Hepatocyte (in vitro differentiated cells): ENCODE results near the gene MSI2. TPM values are rescaled to one million over a fixed set of nuclear protein-coding genes. Genes with fewer than 3 reads are reported as not detected.

ENCODE experiments used
- DNase-seq: peaks from one replicate; pipeline ENCODE4 v3.0.0-alpha.2; 2016; ENCODE audit warnings: low spot score
- H2AFZ ChIP-seq: fragments of 200-600 bp; sonication (generic); 2 replicates; pipeline ENCODE4 v1.6.0; 2016; ENCODE audit warnings: antibody characterized with exemption, mild to moderate bottlenecking
- H3K27ac ChIP-seq: fragments of 200-600 bp; sonication (generic); 2 replicates; pipeline ENCODE4 v1.5.1; 2016; ENCODE audit warnings: mild to moderate bottlenecking
- H3K27me3 ChIP-seq: fragments of 200-600 bp; sonication (generic); 2 replicates; pipeline ENCODE4 v1.6.1; 2016
- H3K36me3 ChIP-seq: fragments of 200-600 bp; sonication (generic); replicated peaks from 2 replicates; pipeline ENCODE4 v1.5.1; 2016; ENCODE audit warnings: low read depth; ENCODE audit not compliant: insufficient read depth
- H3K4me1 ChIP-seq: fragments of 200-600 bp; sonication (generic); 2 replicates; pipeline ENCODE4 v1.5.1; 2016; ENCODE audit warnings: mild to moderate bottlenecking, moderate library complexity; ENCODE audit not compliant: insufficient read depth
- H3K4me2 ChIP-seq: fragments of 200-600 bp; sonication (generic); 2 replicates; pipeline ENCODE4 v1.6.0; 2016
- H3K4me3 ChIP-seq: fragments of 200-600 bp; sonication (generic); 2 replicates; pipeline ENCODE4 v1.5.1; 2016; ENCODE audit warnings: mild to moderate bottlenecking
- H3K79me2 ChIP-seq: fragments of 200-600 bp; sonication (generic); 2 replicates; pipeline ENCODE4 v1.6.0; 2017; ENCODE audit warnings: mild to moderate bottlenecking
- H3K9me2 ChIP-seq: fragments of 200-600 bp; sonication (generic); replicated peaks from 2 replicates; pipeline ENCODE4 v1.6.0; 2017; ENCODE audit warnings: mild to moderate bottlenecking; ENCODE audit not compliant: insufficient read depth
- H3K9me3 ChIP-seq: fragments of 200-600 bp; sonication (generic); 2 replicates; pipeline ENCODE4 v1.5.1; 2016; ENCODE audit warnings: low read depth, mild to moderate bottlenecking
- H4K20me1 ChIP-seq: fragments of 200-600 bp; sonication (generic); 2 replicates; pipeline ENCODE4 v1.6.0; 2016; ENCODE audit warnings: mild to moderate bottlenecking; ENCODE audit not compliant: insufficient read depth, poor library complexity, severe bottlenecking
- CTCF ChIP-seq: fragments of 200-600 bp; sonication (generic); IDR thresholded peaks from 2 replicates; pipeline ENCODE4 v1.5.1; 2016; ENCODE audit warnings: antibody characterized with exemption, mild to moderate bottlenecking; ENCODE audit not compliant: poor library complexity
- EZH2 ChIP-seq: fragments of 200-600 bp; sonication (generic); IDR thresholded peaks from 2 replicates; pipeline ENCODE4 v1.6.1; 2016; ENCODE audit warnings: antibody characterized with exemption, mild to moderate bottlenecking, borderline replicate concordance
- EZH2phosphoT487 ChIP-seq: fragments of 200-600 bp; sonication (generic); IDR thresholded peaks from one replicate; pipeline ENCODE4 v1.6.1; 2018; ENCODE audit warnings: antibody characterized with exemption, mild to moderate bottlenecking, low read depth, moderate library complexity; ENCODE audit not compliant: unreplicated experiment, severe bottlenecking
- WGBS: methylation state at CpG from one replicate; pipeline ENCODE4 v1.1.6; 2016; ENCODE audit warnings: low lambda C conversion rate; ENCODE audit errors: missing lambda C conversion rate; 5-methylcytosine and 5-hydroxymethylcytosine counted together
- polyA plus RNA-seq: library from polyadenylated mRNA; unstranded; fragments of >200 nt; fragmentation: Nextera tagmentation; extraction: Ambion mirVana; gene quantifications from 2 replicates; pipeline ENCODE4 v1.2.1, GENCODE V29; 2016
- total RNA-seq: library from RNA; depleted of rRNA; stranded (reverse); fragments of >200 nt; gene quantifications from 2 replicates; pipeline ENCODE4 v1.2.3, GENCODE V29; 2014

The MSI2 gene
- total and polyA plus RNA-seq, 2 experiments from 2014 or later, result 16.1 to 60.6 TPM

GRCh38 chr17:57226793-57227192, 29.5 kb upstream of the MSI2 start:
- Histone ChIP-seq H3K4me3 (no peak overlapping the region), H2AFZ (no peak overlapping the region), H3K4me1 (no peaks in the 10 kb centered on the region), H3K79me2 (no peaks in the 10 kb centered on the region), H3K9me2 (no peaks in the 10 kb centered on the region), H3K9me3 (peaks cover 6% of the 10 kb centered on the region), H3K27ac (no peak overlapping the region), H4K20me1 (no peaks in the 10 kb centered on the region), H3K27me3 (no peaks in the 10 kb centered on the region), H3K36me3 (no peaks in the 10 kb centered on the region), H3K4me2 (no peak overlapping the region)
- DNase-seq, result no peak
- WGBS, result 53% methylated on average over 1 of the region's 1 CpG
- no peak for TF ChIP-seq CTCF
- TF ChIP-seq EZH2, result no peak
- TF ChIP-seq EZH2phosphoT487, result no peak

GRCh38 chr17:57228911-57229310, 27.4 kb upstream of the MSI2 start:
- H3K4me3 ChIP-seq, result no peak overlapping the region
- no peaks in the 10 kb centered on the region for H3K9me3 ChIP-seq
- H3K9me2 ChIP-seq, result no peaks in the 10 kb centered on the region
- no peak overlapping the region for H3K27ac ChIP-seq
- no peaks in the 10 kb centered on the region for H3K4me1 ChIP-seq
- no peak for DNase-seq
- no peak overlapping the region for H2AFZ ChIP-seq
- H3K27me3 ChIP-seq, result no peaks in the 10 kb centered on the region
- H3K79me2 ChIP-seq, result no peaks in the 10 kb centered on the region
- H3K4me2 ChIP-seq, result no peak overlapping the region
- no peaks in the 10 kb centered on the region for H4K20me1 ChIP-seq
- no peak for TF ChIP-seq EZH2
- H3K36me3 ChIP-seq, result no peaks in the 10 kb centered on the region
- 47% methylated on average over 4 of the region's 4 CpGs for WGBS

GRCh38 chr17:57234061-57234738, 22.1 kb upstream of the MSI2 start:
- TF ChIP-seq EZH2phosphoT487 (no peak), EZH2 (no peak), CTCF (no peak)
- H2AFZ ChIP-seq, result no peak overlapping the region
- no peaks in the 10 kb centered on the region for H3K9me3 ChIP-seq
- no peaks in the 10 kb centered on the region for H3K4me1 ChIP-seq
- WGBS, result 70% methylated on average over 2 of the region's 2 CpGs
- no peak overlapping the region for H3K27ac ChIP-seq
- H3K4me3 ChIP-seq, result no peak overlapping the region
- no peaks in the 10 kb centered on the region for H3K36me3 ChIP-seq
- H3K79me2 ChIP-seq, result no peaks in the 10 kb centered on the region
- H3K27me3 ChIP-seq, result no peaks in the 10 kb centered on the region
- no peaks in the 10 kb centered on the region for H3K9me2 ChIP-seq
- no peak overlapping the region for H3K4me2 ChIP-seq
- DNase-seq, result no peak
- H4K20me1 ChIP-seq, result no peaks in the 10 kb centered on the region

- H4K20me1 ChIP-seq, result no peaks in the 10 kb centered on the region
- H3K27ac ChIP-seq, result no peak overlapping the region
- TF ChIP-seq CTCF (no peak), EZH2 (no peak), EZH2phosphoT487 (no peak)
- no peaks in the 10 kb centered on the region for H3K27me3 ChIP-seq
- H3K4me2 ChIP-seq, result no peak overlapping the region
- H3K79me2 ChIP-seq, result no peaks in the 10 kb centered on the region
- no peaks in the 10 kb centered on the region for H3K9me2 ChIP-seq
- H3K4me1 ChIP-seq, result no peaks in the 10 kb centered on the region
- no peaks in the 10 kb centered on the region for H3K36me3 ChIP-seq
- WGBS, result 42% methylated on average over 1 of the region's 1 CpG
- DNase-seq, result no peak
- no peak overlapping the region for H3K4me3 ChIP-seq
- no peak overlapping the region for H2AFZ ChIP-seq
- H3K9me3 ChIP-seq, result no peaks in the 10 kb centered on the region
Observed at GRCh38 chr17:57234739-57235092, 21.6 kb upstream of the MSI2 start.
